Panc1 (cell line): ENCODE measurements around the gene AGAP1.

Source experiments
- CTCF ChIP-seq: fragments of 450-650 bp; IDR thresholded peaks from 2 replicates; pipeline ENCODE4 v1.5.1; 2017; ENCODE audit warnings: mild to moderate bottlenecking
- POLR2AphosphoS5 ChIP-seq: IDR thresholded peaks from 2 replicates; pipeline ENCODE4 v1.6.1; 2012; ENCODE audit warnings: mild to moderate bottlenecking, low read depth, low read length, moderate library complexity

GRCh38 chr2:235765181-235765820 is 271.5 kb downstream of the AGAP1 start:
- TF ChIP-seq POLR2AphosphoS5 (no peak), CTCF (no peak)
